Measurements from ENCODE around the gene GREB1L.
"Not testable (repeated sequence)": the region's sequence is repeated elsewhere in the genome, so short reads cannot be mapped to it uniquely, and the experiment has no call there.

The GREB1L gene

GRCh38 chr18:21369146-21369545, 127.1 kb downstream of the GREB1L start:
- no peak for DNase-seq (ENCODE audit: low read depth)

GRCh38 chr18:21369597-21369996, 127.6 kb downstream of the GREB1L start:
- DNase-seq (ENCODE audit: low read depth) = not testable (repeated sequence)

GRCh38 chr18:21383031-21383430, 141.0 kb downstream of the GREB1L start:
- DNase-seq (ENCODE audit: low read depth) = no peak

GRCh38 chr18:21386523-21387240, 144.7 kb downstream of the GREB1L start:
- no peak for DNase-seq (ENCODE audit: low read depth)

- no peak for DNase-seq (ENCODE audit: low read depth)
Measured at GRCh38 chr18:21387886-21388285, 145.9 kb downstream of the GREB1L start.

GRCh38 chr18:21389283-21389682, 147.3 kb downstream of the GREB1L start:
- DNase-seq (ENCODE audit: low read depth) = no peak

- DNase-seq (ENCODE audit: low read depth) = no peak
Measured at GRCh38 chr18:21389903-21390302, 147.9 kb downstream of the GREB1L start.

- DNase-seq (ENCODE audit: low read depth) = no peak
Measured at GRCh38 chr18:21391074-21391673, 149.1 kb downstream of the GREB1L start.

- DNase-seq (ENCODE audit: low read depth) = no peak
Measured at GRCh38 chr18:21393986-21394385, 152.0 kb downstream of the GREB1L start.

GRCh38 chr18:21398121-21398520, 156.1 kb downstream of the GREB1L start:
- no peak for DNase-seq (ENCODE audit: low read depth)

- no peak for DNase-seq (ENCODE audit: low read depth)
Measured at GRCh38 chr18:21402272-21402671, 160.2 kb downstream of the GREB1L start.

GRCh38 chr18:21404426-21404825, 162.4 kb downstream of the GREB1L start:
- no peak for DNase-seq (ENCODE audit: low read depth)

- DNase-seq (ENCODE audit: low read depth) = no peak
Measured at GRCh38 chr18:21406116-21406515, 164.1 kb downstream of the GREB1L start.

- DNase-seq (ENCODE audit: low read depth) = no peak
Measured at GRCh38 chr18:21408681-21409080, 166.6 kb downstream of the GREB1L start.

- no peak for DNase-seq (ENCODE audit: low read depth)
Measured at GRCh38 chr18:21433436-21433835, 191.4 kb downstream of the GREB1L start.

GRCh38 chr18:21439431-21439846, 197.4 kb downstream of the GREB1L start:
- DNase-seq (ENCODE audit: low read depth) = no peak

GRCh38 chr18:21441670-21442069, 199.6 kb downstream of the GREB1L start:
- no peak for DNase-seq (ENCODE audit: low read depth)

- no peak for DNase-seq (ENCODE audit: low read depth)
Measured at GRCh38 chr18:21443776-21444464, 201.9 kb downstream of the GREB1L start.

GRCh38 chr18:21444465-21445212, 202.6 kb downstream of the GREB1L start:
- no peak for DNase-seq (ENCODE audit: low read depth)

- DNase-seq (ENCODE audit: low read depth) = no peak
Measured at GRCh38 chr18:21448299-21448698, 206.3 kb downstream of the GREB1L start.

GRCh38 chr18:21449367-21450290, 207.6 kb downstream of the GREB1L start:
- no peak for DNase-seq (ENCODE audit: low read depth)

Data from stimulated activated CD8-positive, alpha-beta memory T cell treated with anti-CD3 and anti-CD28 coated beads, Interleukin-15, amount 100 ng/mL, for 1 hour (primary cell).